Measurements from ENCODE around the gene CDC42EP1. TPM values are rescaled to one million over a fixed set of nuclear protein-coding genes. Genes with fewer than 3 reads are reported as not detected.
"Not testable (repeated sequence)": the region's sequence is repeated elsewhere in the genome, so short reads cannot be mapped to it uniquely, and the experiment has no call there.

Gene CDC42EP1
- total RNA-seq, 4 donors from 2014 or later: 44.4 to 80.1 (median 70.5) TPM

- TF ChIP-seq, protein P1, sequence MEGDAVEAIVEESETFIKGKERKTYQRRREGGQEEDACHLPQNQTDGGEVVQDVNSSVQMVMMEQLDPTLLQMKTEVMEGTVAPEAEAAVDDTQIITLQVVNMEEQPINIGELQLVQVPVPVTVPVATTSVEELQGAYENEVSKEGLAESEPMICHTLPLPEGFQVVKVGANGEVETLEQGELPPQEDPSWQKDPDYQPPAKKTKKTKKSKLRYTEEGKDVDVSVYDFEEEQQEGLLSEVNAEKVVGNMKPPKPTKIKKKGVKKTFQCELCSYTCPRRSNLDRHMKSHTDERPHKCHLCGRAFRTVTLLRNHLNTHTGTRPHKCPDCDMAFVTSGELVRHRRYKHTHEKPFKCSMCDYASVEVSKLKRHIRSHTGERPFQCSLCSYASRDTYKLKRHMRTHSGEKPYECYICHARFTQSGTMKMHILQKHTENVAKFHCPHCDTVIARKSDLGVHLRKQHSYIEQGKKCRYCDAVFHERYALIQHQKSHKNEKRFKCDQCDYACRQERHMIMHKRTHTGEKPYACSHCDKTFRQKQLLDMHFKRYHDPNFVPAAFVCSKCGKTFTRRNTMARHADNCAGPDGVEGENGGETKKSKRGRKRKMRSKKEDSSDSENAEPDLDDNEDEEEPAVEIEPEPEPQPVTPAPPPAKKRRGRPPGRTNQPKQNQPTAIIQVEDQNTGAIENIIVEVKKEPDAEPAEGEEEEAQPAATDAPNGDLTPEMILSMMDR (IDR thresholded peaks at IDR 0.05): no peak
- no peak for TF ChIP-seq POLR2A (IDR thresholded peaks at IDR 0.05)
- intact Hi-C loops (cut with DNase I; ENCODE audit: low total_unique reads): loop anchor here (10.0 kb wide), 1 partner anchor 45 kb away; no protein-coding TSS in a partner anchor
- no peak overlapping the region for H3K4me3 ChIP-seq (ENCODE audit: low read depth, poor library complexity, severe bottlenecking)
- no peak for DNase-seq (ENCODE audit: low spot score in 2 of 2)
- 41 to 58% methylated on average over 4 to 5 of the region's 5 CpGs for WGBS, 2 donors
Observed at GRCh38 chr22:37549704-37550059, 10.6 kb upstream of the CDC42EP1 start.

DNA sequence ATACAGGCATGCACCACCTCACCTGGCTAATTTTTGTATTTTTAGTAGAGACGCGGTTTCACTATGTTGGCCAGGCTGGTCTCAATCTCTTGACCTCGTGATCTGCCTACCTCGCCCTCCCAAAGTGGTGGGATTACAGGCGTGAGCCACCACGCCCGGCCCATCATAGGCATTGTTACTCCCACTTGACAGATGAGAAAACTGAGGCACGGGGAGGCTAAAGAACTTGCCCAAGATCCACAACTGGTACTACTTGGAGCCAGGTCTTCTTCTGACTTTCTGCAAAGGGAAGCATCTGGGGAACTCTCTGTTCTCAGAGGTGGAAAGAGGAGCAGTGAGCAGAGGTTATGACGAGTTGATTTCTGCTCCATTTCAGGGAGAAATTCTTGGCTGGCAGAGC, 9.4 kb upstream of the CDC42EP1 start:
- DNase-seq (ENCODE audit: low spot score in 2 of 2); intact Hi-C loops (cut with DNase I; ENCODE audit: low total_unique reads); H3K4me3 ChIP-seq (ENCODE audit: low read depth, poor library complexity, severe bottlenecking): not testable (repeated sequence)
- WGBS, 2 donors: 91 to 93% methylated on average over 9 of the region's 9 CpGs

DNA sequence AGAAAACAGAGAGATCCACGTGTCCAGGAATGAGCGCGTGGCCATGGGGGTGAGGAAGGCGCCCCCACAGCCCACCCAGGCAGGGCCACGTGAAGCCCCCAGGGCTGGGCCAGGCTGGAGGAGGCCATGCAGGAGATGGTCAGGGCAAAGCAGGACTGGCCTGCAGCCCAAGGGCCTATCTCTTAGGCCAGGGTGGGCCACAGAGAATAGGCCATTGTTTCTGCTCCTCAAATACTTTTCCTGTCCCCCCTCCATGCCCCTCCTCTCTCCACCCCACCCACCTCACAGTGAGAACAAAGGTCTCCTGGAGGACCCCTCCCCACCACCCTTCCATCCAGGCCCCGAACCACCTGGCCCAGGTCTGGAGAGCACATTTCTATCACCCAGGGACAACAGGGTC, 8.3 kb upstream of the CDC42EP1 start:
- no peak for TF ChIP-seq POLR2A (IDR thresholded peaks at IDR 0.05)
- TF ChIP-seq, protein P1 (IDR thresholded peaks at IDR 0.05): no peak
- intact Hi-C loops (cut with DNase I; ENCODE audit: low total_unique reads): no loop called here
- no peak for DNase-seq (ENCODE audit: low spot score in 2 of 2)
- WGBS, 2 donors: 71 to 82% methylated on average over 6 of the region's 6 CpGs
- no peak overlapping the region for H3K4me3 ChIP-seq (ENCODE audit: low read depth, poor library complexity, severe bottlenecking)

- intact Hi-C loops (cut with DNase I; ENCODE audit: low total_unique reads): no loop called here
- no peak for TF ChIP-seq POLR2A (IDR thresholded peaks at IDR 0.05)
- TF ChIP-seq, protein P1 (IDR thresholded peaks at IDR 0.05): no peak
- WGBS, 2 donors: 30 to 34% methylated on average over 14 to 16 of the region's 16 CpGs
- no peak overlapping the region for H3K4me3 ChIP-seq (ENCODE audit: low read depth, poor library complexity, severe bottlenecking)
- DNase-seq (ENCODE audit: low spot score in 2 of 2): no peak
Observed at GRCh38 chr22:37552524-37553163, 7.6 kb upstream of the CDC42EP1 start.

- WGBS, 2 donors: 92 to 95% methylated on average over 9 of the region's 9 CpGs
- no peak for DNase-seq (ENCODE audit: low spot score in 2 of 2)
- no peak overlapping the region for H3K4me3 ChIP-seq (ENCODE audit: low read depth, poor library complexity, severe bottlenecking)
- intact Hi-C loops (cut with DNase I; ENCODE audit: low total_unique reads): no loop called here
- no peak for TF ChIP-seq POLR2A (IDR thresholded peaks at IDR 0.05)
- TF ChIP-seq, protein P1 (IDR thresholded peaks at IDR 0.05): no peak
Observed at GRCh38 chr22:37553725-37554124, 6.6 kb upstream of the CDC42EP1 start.

- no peak overlapping the region for H3K4me3 ChIP-seq (ENCODE audit: low read depth, poor library complexity, severe bottlenecking)
- TF ChIP-seq POLR2A (IDR thresholded peaks at IDR 0.05): no peak
- TF ChIP-seq, protein P1 (IDR thresholded peaks at IDR 0.05): no peak
- intact Hi-C loops (cut with DNase I; ENCODE audit: low total_unique reads): no loop called here
- DNase-seq (ENCODE audit: low spot score in 2 of 2): no peak
Observed at GRCh38 chr22:37555029-37555428, 5.3 kb upstream of the CDC42EP1 start.
